NCI-H146 (cell line): ENCODE data around the gene ALKBH7.

ENCODE experiments used
- DNase-seq: peaks from one replicate; lab custom pipeline; 2025; lab: John Stamatoyannopoulos, UW

The ALKBH7 gene

DNA sequence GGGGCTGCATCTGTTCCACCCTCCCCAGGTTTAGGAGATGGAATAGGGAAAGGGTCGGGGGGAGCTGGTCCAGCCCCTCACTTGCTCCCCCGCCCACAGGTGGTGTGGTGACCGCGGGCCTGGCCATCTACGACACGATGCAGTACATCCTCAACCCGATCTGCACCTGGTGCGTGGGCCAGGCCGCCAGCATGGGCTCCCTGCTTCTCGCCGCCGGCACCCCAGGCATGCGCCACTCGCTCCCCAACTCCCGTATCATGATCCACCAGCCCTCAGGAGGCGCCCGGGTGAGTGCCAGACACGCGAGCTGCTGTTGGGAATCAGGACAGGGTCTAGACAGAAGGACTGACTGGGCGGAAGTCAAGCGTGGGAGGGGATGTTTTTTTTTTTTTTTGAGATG is 8.2 kb upstream of the ALKBH7 start:
- no peak for DNase-seq

DNA sequence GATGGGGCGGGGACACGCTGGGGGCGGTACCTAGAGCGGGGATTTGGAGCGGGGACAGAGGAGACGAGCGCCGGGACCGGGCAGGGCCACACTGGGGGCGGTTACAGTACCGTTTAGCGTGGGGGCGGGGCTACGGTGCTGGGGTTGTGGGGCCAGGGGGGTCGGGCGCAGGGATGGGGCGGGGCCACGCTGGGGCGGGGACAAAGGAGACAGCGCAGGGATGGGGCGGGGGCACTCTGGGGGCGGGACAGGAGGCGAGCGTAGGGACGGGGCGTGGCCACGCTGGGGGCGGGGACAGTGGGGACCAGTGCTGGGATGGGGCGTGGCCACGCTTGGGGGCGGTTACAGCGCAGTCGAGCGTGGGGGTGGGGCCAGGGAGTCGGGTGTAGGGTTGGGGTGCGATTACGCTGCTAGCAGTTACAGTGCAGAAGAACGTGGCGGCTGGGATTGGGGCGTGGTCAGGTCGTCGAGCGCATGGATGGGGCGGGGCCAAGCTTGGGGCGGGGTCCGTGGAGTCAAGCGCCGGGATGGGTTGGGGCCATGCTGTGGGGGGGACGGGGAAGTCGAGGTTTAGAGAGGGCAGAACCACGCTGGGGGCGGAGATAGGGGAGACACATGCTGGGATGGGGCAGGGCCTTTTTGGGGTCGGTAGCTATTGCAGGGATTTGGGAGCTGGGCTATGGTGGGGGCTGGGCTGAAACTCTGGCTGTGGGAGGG is 660 bp downstream of the ALKBH7 start:
- peak; percentile 95 for DNase-seq

DNA sequence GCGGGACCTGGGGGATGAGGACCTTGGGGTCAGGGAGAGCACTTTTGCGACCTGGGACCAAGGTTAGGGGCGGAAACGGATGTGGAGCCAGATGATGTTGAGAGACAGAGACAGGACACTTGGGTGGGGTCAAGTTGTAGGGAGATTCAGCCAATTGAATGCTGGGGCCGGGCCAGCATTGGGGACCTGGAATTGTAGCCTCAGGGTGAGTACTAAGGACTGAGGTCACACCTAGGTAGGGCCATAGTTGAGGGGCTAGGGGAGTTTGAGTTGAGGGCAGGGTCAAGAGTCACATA is 1.2 kb downstream of the ALKBH7 start:
- DNase-seq: no peak

DNA sequence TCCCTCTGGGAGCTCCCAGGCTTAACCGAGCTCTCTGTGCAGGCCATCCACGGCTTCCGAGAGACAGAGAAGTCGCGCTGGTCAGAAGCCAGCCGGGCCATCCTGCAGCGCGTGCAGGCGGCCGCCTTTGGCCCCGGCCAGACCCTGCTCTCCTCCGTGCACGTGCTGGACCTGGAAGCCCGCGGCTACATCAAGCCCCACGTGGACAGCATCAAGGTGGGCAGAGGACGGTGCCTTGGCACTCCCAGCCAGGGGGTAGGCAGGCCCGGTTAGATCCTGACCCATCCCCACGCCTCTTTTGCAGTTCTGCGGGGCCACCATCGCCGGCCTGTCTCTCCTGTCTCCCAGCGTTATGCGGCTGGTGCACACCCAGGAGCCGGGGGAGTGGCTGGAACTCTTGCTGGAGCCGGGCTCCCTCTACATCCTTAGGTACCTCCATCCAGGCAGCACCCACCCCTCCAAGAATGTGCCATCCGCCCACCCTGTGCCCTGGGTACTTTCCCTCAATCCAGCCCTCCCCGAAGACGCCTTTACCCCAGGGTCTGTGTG is 1.6 kb downstream of the ALKBH7 start:
- DNase-seq: no peak

DNA sequence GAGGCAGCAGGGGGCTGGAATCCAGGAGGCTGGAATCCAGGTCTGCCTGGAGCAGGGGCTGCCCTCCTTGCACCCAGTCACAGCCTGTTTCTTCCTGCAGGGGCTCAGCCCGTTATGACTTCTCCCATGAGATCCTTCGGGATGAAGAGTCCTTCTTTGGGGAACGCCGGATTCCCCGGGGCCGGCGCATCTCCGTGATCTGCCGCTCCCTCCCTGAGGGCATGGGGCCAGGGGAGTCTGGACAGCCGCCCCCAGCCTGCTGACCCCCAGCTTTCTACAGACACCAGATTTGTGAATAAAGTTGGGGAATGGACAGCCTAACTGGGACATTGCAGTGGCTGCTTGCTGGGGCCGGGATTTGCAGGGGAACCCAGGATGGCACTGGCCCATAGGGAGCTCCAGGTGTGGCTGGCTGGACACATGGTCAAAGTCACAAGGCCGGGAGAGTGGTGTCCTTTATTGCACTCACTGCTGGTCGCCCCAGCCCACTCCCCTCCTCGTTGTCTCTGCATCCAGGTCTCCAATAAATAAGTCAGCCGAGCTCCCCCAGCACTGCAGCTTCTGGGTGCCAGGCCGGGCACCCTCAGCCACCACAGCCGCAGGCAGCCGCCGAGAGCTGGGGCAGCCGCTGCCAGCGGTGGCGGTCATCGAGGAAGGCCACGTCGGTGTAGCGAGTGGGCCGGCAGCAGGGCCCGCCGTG is 2.3 kb downstream of the ALKBH7 start:
- DNase-seq: no peak

DNA sequence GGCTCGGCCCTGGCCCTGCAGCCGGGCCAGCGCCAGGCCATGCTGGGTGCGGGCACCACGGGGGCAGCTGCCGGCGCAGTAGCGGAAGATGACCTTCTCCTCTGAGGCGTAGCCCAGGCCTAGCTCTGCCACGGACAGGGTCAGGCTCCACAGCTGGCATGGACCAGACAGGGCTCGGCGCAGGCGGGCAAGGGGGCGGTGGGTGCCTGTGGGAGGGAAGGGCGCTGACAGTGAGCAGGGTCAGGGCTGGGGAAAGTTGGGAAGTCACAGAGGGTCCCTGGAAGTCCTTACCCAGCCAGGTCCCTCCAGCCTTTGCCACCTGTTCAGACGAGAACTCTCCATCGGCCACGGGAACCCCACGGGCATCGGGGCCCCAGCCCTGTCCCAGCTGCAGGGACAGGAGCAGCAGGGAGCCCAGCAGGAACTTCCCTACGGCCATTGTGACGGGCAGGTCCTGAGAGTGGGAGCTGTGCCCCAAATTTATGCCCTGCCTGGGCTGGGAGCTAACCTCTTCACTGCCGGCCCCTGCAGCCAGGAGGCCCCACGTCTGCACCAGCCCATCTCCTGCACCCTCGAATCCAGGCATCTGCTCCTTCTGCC is 2.9 kb downstream of the ALKBH7 start, which contains the start of gene PSPN:
Gene PSPN (minus strand): TSS at position 523 of the 600 bp plus-strand sequence. CDS start 84 bp downstream, at position 439.
- DNase-seq: no peak

DNA sequence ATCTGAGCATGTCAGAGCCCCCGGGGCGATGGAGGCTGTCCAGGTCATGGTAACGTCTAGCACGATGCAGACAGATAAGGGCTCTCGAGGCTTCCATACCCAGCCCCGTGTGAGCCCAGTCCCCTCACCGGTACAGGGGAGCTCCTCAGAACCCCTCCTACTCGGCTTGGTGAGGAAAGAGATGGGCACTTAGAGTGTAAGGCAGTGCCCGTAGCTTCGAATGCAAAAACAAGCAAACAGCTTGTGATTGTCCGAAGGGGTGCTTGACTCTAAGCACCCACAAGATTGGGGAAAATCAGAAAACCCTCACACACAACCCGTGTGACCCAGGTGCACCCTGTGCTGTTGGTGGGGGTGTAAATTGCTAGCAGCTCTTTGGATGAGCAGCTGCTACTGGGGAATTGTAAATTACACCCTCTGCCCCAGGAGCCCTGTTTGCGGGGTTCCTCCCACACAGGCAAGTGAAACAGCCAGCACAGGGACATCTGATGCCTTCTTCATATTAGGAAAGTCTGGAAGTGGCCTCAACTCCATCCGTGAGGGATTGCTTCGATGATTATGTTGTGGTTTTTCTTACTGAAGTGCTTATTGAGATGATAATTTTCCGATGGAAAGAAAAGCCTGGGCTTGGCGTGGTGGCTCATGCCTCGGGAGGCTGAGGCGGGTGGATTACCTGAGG is 4.1 kb downstream of the ALKBH7 start:
- DNase-seq: no peak

DNA sequence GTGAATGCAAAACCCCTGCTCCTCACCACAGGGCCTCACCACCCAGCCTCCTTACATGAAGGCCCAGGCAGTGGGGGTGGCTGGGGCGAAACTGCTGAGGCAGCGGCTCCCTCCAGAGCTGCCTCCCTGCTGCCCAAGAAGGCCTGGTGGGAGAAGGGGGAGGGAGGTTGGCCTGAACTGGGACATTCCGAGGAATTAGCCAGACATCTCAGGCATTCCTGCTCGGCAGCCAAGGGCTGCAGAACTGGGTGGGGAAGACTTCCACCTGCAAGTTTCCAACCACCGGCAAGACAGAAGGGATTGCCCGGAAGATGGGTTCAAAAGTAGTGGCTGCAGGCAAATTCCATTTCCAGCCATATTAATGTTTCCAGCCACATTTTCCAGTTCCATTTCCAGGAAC is 5.4 kb downstream of the ALKBH7 start:
- DNase-seq: no peak

DNA sequence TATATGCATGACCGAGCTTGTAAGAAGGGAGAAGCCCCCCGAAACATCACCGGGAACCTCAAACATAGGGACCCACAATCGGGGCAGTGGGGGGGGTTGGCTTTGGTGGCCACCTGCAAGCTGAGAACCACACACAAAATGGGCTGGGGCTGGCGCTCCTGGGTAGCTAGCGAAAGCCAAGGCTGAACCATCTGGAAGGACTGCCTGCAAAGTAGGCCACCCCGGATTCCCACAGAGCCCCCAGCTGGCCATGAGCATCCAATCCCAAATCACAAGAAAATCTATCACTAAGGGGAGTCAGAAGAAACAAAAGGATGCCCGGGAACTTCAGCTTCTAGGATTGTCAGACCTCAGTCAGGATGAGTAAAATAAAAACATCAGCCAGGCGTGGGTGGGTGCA is 5.9 kb downstream of the ALKBH7 start:
- no peak for DNase-seq

DNA sequence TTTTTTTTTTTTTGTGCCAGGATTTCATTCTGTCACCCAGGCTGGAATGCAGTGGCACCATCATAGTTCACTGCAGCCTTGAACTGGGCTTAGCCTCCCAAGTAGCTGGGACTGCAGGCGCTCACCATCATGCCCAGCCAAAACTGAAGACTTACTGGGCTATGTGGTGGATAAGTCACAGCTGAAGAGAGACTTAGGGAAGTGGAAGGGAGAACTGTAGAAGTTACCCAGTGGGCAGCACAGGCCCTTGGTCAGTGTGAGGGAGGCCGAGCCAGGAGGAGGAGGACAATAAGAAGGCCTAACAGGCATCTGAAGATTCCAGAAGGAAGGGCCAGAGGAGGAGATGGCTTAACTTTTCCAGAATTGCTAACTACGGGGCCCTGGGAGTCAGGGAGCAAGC is 7.2 kb downstream of the ALKBH7 start:
- DNase-seq: no peak

DNA sequence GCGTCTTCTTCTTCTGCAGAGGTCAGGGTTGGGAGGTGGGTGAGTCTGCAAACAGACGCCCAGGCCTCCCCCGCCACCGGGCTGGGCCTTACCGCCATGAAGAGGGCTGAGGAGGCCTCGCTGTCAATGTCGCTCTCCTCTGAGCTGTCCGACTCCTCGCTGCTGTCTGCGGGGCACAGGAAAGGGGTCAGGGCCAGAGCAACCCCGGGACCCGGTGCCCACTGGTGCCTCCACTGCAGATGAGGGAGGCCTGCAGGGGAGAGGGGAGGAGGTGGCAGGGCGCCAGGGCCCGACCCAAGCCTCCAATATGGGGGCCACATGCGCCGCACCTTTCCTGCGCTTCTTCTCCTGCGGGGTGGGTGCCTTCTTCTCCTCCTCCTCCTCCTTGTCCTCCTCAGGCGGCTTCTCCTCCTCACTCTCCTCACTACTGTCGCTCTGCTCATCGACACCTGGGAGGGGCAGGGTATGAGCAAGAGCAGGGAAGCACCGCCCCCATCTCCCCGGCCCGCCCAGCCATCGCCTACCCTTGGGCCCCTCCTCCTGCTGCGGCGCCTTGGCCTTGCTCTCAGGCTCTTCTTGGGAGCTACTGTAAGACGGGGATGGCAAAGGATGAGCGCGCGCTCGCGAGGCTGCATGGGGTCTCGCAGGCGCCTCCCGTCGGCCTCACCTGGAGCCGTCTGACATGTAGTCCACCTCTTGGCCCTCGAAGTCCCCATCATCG is 8.6 kb downstream of the ALKBH7 start:
- no peak for DNase-seq

DNA sequence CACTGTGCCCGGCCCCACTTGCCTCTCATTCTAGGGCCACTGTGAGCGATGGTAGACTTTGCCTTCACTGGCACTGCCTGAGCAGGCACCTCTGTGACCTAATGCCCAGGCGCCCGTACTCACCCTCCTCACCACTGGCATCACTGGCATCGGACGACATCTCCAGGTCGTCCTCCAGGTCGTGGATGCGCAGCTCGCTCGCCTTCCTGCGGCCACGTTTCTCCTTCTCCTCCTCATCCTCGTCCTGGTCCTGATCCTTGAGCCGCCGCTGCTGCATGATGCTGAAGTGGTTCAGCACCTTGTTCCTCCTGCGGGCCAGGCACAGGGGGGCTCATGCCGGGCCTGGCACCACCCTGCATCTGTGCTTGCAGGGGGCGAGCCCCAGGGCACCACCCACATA is 10.6 kb downstream of the ALKBH7 start:
- DNase-seq: no peak

DNA sequence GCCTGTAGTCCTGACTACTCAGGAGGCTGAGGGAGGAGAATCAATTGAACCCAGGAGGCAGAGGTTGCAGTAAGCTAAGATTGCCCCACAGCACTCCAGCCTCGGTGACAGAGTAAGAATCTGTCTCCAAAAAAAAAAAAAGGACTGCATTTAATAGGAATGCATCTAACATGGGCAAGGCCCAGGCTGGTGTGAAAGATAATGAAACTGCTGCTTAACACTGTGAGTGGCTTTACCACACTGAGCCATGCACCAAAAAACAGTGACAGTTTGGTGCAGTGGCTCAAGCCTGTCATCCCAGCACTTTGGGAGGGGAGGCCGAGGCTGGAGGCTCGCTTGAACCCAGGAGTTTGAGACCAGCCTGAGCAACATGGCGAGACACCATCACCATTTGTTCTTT is 11.8 kb downstream of the ALKBH7 start:
- DNase-seq: no peak

DNA sequence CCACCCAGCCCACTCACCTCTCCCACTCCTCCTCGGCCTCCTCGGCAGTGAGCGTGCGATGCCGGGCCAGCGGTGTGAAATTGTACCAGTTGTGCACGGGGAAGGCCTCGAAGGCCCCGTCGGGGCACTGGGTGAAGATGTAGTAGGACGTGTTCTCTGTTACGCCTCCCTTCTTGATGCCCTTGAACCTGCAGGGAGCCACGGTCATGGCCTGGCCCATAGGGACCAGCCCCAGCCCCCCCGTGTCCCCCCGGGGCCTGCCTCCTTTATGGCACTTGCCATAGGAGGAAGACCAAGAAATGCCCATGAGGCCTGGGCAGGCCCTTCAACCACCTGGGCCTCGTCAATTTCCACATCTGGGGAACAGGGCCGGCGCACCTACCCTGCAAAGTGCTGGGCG is 14.8 kb downstream of the ALKBH7 start:
- DNase-seq: no peak

DNA sequence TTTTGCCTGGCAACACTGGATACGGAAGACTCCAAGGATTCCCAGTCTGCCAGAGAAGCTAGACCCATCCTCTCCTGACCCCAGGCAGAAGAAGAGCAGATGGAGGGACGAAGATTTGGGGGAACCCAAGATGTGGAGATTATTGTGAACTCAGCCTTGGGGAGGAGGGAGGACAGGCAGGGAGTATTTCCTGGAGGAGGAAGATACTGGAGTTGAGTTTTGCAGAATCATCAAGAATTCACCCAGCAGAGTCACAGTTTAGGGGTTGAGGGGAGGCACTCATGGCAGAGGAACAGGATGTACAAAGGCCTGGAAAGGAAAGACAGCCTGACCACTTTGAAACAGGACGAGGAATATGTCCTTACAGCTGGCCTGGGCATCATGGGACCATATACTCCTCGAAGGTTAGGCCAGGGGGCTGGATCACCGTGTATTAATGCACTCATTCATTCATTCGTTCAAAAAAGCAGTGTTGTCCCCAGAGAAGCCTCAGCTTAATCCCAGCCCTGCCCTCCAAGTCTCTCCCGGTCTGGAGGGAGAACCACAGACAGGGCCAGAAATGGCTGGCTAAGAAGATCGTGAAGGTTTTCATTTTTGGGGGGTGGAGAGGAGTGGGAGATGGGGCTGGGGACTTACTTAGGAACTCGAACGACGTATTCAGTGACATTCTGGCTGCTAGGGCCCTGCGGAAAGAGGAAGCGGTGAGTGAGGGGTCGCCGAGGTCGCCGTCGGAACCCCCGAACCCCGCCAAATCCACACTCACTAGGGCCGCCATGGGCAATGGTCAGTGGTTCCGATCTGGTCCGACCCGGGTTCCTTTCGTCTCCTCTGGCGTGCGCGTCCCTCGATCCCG is 19.9 kb downstream of the ALKBH7 start:
- no peak for DNase-seq

DNA sequence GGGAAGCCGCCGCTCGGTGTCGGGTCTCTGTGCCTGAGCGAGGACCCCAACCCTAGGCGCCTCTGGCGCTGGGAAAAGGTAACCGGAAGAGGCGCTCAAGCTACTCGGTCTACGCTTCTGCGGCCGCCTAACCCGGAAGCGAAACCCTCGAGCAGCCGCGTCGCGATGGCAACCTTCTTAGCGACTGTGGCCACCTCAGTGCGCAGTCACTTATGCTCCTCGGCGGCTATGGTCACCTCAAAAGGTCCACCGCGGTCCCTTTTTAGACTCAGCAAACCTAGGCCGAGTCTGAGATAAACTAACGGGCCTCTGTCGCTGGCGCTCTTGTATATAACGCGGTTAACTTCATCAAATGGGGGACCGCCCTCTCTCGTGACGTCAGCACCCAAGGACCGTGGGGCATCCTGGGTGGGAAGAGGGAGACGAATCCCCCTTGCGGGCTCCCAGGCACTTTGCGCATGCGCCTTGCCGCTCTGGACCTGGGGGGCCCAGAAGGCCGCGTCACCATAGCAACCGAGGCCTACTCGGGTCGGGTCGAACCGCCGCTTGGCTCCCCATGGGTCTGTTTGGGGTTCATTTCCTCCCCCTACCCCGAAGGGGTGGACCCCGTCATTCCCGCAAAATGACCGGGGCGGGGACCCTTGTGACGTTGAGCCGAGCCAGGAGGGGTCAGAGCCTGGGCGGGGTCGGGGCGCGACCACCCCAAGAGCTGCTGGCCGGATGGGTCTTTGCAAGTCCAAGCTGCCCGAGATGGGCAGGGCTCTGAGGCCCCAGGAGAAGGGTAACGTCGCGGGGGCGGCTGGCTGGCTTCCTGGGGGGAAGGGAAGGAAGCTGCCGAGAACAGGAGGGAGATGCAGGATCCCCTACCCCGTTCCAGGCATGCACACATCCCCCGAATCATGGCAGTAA is 20.7 kb downstream of the ALKBH7 start, which contains the start of gene GTF2F1:
Gene GTF2F1 (minus strand): TSS at position 91 of the 909 bp plus-strand sequence. CDS start 169 bp downstream, outside the sequence.
- peak; percentile 88 for DNase-seq

DNA sequence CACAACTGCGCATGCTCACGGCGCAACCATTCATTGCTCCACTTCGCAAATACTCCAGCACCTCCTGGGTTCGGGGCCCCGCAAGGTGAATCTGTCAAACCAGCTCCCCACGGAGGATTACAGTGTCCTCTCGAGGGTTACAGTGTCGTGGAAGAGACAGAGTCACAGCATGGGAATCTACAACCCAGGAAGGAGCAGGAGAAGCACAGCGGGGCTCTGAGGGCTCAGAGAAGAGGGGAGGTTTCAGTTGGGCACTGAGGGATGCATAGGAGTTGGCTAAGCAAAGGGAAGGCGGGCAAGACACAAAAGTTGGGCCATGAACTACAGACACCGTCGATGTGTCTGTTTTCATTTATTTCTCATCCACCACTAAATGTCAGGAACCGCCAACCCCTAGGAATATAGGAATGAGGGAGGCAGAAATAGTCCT is 21.4 kb downstream of the ALKBH7 start:
- DNase-seq: no peak

DNA sequence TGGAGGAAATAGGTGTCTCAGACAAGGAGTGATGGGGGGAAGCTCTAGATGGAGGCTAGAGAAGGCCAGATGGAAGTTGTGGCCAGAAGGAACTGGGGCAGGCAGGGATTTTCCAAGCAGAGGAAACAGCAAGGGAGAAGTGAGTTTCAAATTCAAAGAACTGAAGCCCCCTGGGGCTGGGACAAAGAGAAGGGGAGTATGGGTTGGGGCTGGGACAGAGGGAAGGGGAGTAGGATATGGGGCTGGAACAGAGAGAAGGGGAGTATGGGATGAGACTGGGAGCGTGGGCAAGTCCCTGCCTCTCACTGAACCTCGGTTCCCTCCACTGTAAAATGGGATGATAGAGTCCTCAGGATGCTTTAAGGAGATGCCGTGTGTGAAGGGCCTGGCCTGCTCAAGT is 22.2 kb downstream of the ALKBH7 start:
- no peak for DNase-seq

DNA sequence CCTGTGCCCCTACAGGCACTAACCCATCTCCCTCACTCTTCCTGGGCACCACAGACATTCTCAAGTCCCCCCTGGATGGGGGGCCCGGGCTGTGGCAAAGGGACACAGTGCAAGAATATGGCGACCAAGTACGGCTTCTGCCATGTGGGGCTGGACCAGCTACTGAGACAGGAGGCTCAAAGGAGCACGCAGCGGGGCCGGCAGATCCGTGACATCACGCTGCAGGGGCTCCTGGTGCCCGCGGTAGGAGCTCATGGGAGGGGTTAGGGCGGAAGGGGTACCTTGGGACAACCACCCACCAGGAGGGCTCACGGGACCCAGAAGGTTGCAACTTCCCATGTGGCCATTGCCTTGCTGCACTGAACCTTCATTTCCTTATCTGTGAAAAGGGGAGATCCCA is 23.7 kb downstream of the ALKBH7 start:
- no peak for DNase-seq
